DOHH2 (cell line): ENCODE data around the gene PIK3C2B.

Source experiments
- H3F3A ChIP-seq: fragments of 200-600 bp; sonication (generic), shearing (Covaris generic); 2 replicates; pipeline ENCODE4 v1.6.0; 2016; ENCODE audit warnings: antibody characterized with exemption, mild to moderate bottlenecking; ENCODE audit not compliant: control insufficient read depth, insufficient read depth
- H3K27ac ChIP-seq: fragments of 200-600 bp; sonication (generic); 2 replicates; pipeline ENCODE4 v1.5.1; 2014; ENCODE audit warnings: low read depth, mild to moderate bottlenecking, low read length, moderate library complexity
- H3K27me3 ChIP-seq: fragments of 200-600 bp; sonication (generic); 2 replicates; pipeline ENCODE4 v1.6.1; 2014; ENCODE audit warnings: mild to moderate bottlenecking, low read length, mixed read lengths; ENCODE audit not compliant: control insufficient read depth
- H3K36me3 ChIP-seq: fragments of 200-600 bp; sonication (generic); 2 replicates; pipeline ENCODE4 v1.6.1; 2014; ENCODE audit warnings: mild to moderate bottlenecking, low read length, moderate library complexity, mixed read lengths; ENCODE audit not compliant: control insufficient read depth
- H3K4me1 ChIP-seq: fragments of 200-600 bp; sonication (generic); 2 replicates; pipeline ENCODE4 v1.6.1; 2014; ENCODE audit warnings: mild to moderate bottlenecking, low read length, mixed read lengths; ENCODE audit not compliant: control insufficient read depth
- H3K4me2 ChIP-seq: fragments of 200-600 bp; sonication (generic); 2 replicates; pipeline ENCODE4 v1.6.0; 2014; ENCODE audit warnings: mild to moderate bottlenecking, low read length, moderate library complexity
- H3K4me3 ChIP-seq: fragments of 200-600 bp; sonication (generic); 2 replicates; pipeline ENCODE4 v1.5.1; 2014; ENCODE audit warnings: mild to moderate bottlenecking, low read length, mixed read lengths
- H3K79me2 ChIP-seq: fragments of 200-600 bp; sonication (generic); 2 replicates; pipeline ENCODE4 v1.6.1; 2014; ENCODE audit warnings: mild to moderate bottlenecking, low read length, mixed read lengths; ENCODE audit not compliant: control insufficient read depth
- H3K9me2 ChIP-seq: fragments of 200-600 bp; sonication (generic); replicated peaks from 2 replicates; pipeline ENCODE4 v1.6.1; 2014; ENCODE audit warnings: mild to moderate bottlenecking, low read length, mixed read lengths; ENCODE audit not compliant: control insufficient read depth
- H3K9me3 ChIP-seq: fragments of 200-600 bp; sonication (generic); 2 replicates; pipeline ENCODE4 v1.6.1; 2014; ENCODE audit warnings: antibody characterized with exemption, low read length, mixed read lengths; ENCODE audit not compliant: control insufficient read depth, insufficient read depth
- H4K20me1 ChIP-seq: fragments of 200-600 bp; sonication (generic); 2 replicates; pipeline ENCODE4 v1.6.0; 2014; ENCODE audit warnings: low read depth, mild to moderate bottlenecking, antibody characterized with exemption, low read length, moderate library complexity; ENCODE audit not compliant: control insufficient read depth, insufficient read depth
- CTCF ChIP-seq: fragments of 200-600 bp; sonication (generic); IDR thresholded peaks from one replicate; pipeline ENCODE4 v1.5.1; 2014; ENCODE audit warnings: antibody characterized with exemption, mild to moderate bottlenecking, low read depth, low read length; ENCODE audit not compliant: poor library complexity, severe bottlenecking
- EZH2phosphoT487 ChIP-seq: fragments of 200-600 bp; sonication (generic); IDR thresholded peaks from 2 replicates; pipeline ENCODE4 v1.6.1; 2017; ENCODE audit warnings: borderline replicate concordance, mild to moderate bottlenecking, antibody characterized with exemption, low read length, moderate library complexity, mixed read lengths

PIK3C2B gene

GRCh38 chr1:204454476-204454875 is 40.1 kb downstream of the PIK3C2B start:
- Histone ChIP-seq H3F3A (no peaks in the 10 kb centered on the region), H4K20me1 (no peaks in the 10 kb centered on the region), H3K27ac (no peak overlapping the region), H3K4me3 (no peak overlapping the region), H3K4me1 (peaks cover 6% of the 10 kb centered on the region), H3K4me2 (no peak overlapping the region), H3K9me2 (no peaks in the 10 kb centered on the region), H3K79me2 (no peaks in the 10 kb centered on the region), H3K27me3 (no peaks in the 10 kb centered on the region), H3K9me3 (no peaks in the 10 kb centered on the region), H3K36me3 (peaks cover 4% of the 10 kb centered on the region)
- no peak for TF ChIP-seq CTCF
- no peak for TF ChIP-seq EZH2phosphoT487

- H3K36me3 ChIP-seq: no peaks in the 10 kb centered on the region
- H3K9me3 ChIP-seq: no peaks in the 10 kb centered on the region
- H3K79me2 ChIP-seq: no peaks in the 10 kb centered on the region
- no peaks in the 10 kb centered on the region for H3K9me2 ChIP-seq
- H3K4me2 ChIP-seq: no peak overlapping the region
- no peaks in the 10 kb centered on the region for H3F3A ChIP-seq
- no peak overlapping the region for H3K4me3 ChIP-seq
- TF ChIP-seq CTCF (no peak), EZH2phosphoT487 (no peak)
- H3K27me3 ChIP-seq: no peaks in the 10 kb centered on the region
- H4K20me1 ChIP-seq: no peaks in the 10 kb centered on the region
- H3K4me1 ChIP-seq: peaks cover 6% of the 10 kb centered on the region
- H3K27ac ChIP-seq: no peak overlapping the region
Observed at GRCh38 chr1:204453141-204453772, 41.3 kb downstream of the PIK3C2B start.

GRCh38 chr1:204451352-204452124 is 43.1 kb downstream of the PIK3C2B start:
- Histone ChIP-seq H3F3A (no peaks in the 10 kb centered on the region), H3K27ac (no peak overlapping the region), H3K4me1 (peaks cover 9% of the 10 kb centered on the region), H3K27me3 (no peaks in the 10 kb centered on the region), H3K4me2 (no peak overlapping the region), H3K4me3 (no peak overlapping the region), H3K9me2 (no peaks in the 10 kb centered on the region), H3K9me3 (no peaks in the 10 kb centered on the region), H4K20me1 (no peaks in the 10 kb centered on the region), H3K36me3 (no peaks in the 10 kb centered on the region), H3K79me2 (no peaks in the 10 kb centered on the region)
- TF ChIP-seq EZH2phosphoT487: no peak

GRCh38 chr1:204450461-204451257 is 43.9 kb downstream of the PIK3C2B start:
- no peaks in the 10 kb centered on the region for H3K79me2 ChIP-seq
- H3K36me3 ChIP-seq: no peaks in the 10 kb centered on the region
- H3K27me3 ChIP-seq: no peaks in the 10 kb centered on the region

More at GRCh38 chr1:204450461-204451257, 43.9 kb downstream of the PIK3C2B start:
- no peak for TF ChIP-seq EZH2phosphoT487
- TF ChIP-seq CTCF: no peak
- Histone ChIP-seq H3K9me3 (no peaks in the 10 kb centered on the region), H4K20me1 (no peaks in the 10 kb centered on the region), H3K4me1 (peaks cover 18% of the 10 kb centered on the region), H3F3A (no peaks in the 10 kb centered on the region), H3K9me2 (no peaks in the 10 kb centered on the region), H3K27ac (no peak overlapping the region), H3K4me3 (no peak overlapping the region), H3K4me2 (no peak overlapping the region)
